RPMI7951 (cell line): ENCODE measurements around the gene GDPD5. TPM values are rescaled to one million over a fixed set of nuclear protein-coding genes. Genes with fewer than 3 reads are reported as not detected.

Experiments used
- DNase-seq: peaks from one replicate; pipeline ENCODE4 v3.0.0-alpha.2; 2012; ENCODE audit warnings: low read depth
- total RNA-seq: library from RNA; depleted of rRNA; stranded (reverse); fragments of >200 nt; shearing (Covaris generic); gene quantifications from 2 replicates; pipeline ENCODE4 v1.2.3, GENCODE V29; 2014

Gene GDPD5
- total RNA-seq, 1 experiment from 2014 or later = 0.84 TPM

GRCh38 chr11:75534259-75535069, 8.7 kb upstream of the GDPD5 start:
- DNase-seq = no peak

- no peak for DNase-seq
Observed at GRCh38 chr11:75533896-75534258, 8.1 kb upstream of the GDPD5 start.

GRCh38 chr11:75532200-75533048, 6.7 kb upstream of the GDPD5 start:
- DNase-seq = peak; percentile 57

GRCh38 chr11:75531325-75531724, 5.6 kb upstream of the GDPD5 start:
- no peak for DNase-seq

GRCh38 chr11:75530577-75530976, 4.8 kb upstream of the GDPD5 start:
- DNase-seq = no peak

GRCh38 chr11:75527938-75528735, 2.4 kb upstream of the GDPD5 start:
- DNase-seq = no peak

- DNase-seq = no peak
Observed at GRCh38 chr11:75527130-75527529, 1.4 kb upstream of the GDPD5 start.

- no peak for DNase-seq
Observed at GRCh38 chr11:75526192-75526541, 426 bp upstream of the GDPD5 start.

- peak; percentile 41 for DNase-seq
Observed at GRCh38 chr11:75524665-75525432, 892 bp downstream of the GDPD5 start.

- DNase-seq = no peak
Observed at GRCh38 chr11:75523811-75524664, 1.7 kb downstream of the GDPD5 start.

GRCh38 chr11:75523189-75523588, 2.6 kb downstream of the GDPD5 start:
- no peak for DNase-seq

GRCh38 chr11:75522286-75523044, 3.3 kb downstream of the GDPD5 start:
- DNase-seq = no peak

- DNase-seq = no peak
Observed at GRCh38 chr11:75520688-75521087, 5.1 kb downstream of the GDPD5 start.

- no peak for DNase-seq
Observed at GRCh38 chr11:75518771-75519653, 6.7 kb downstream of the GDPD5 start.

- no peak for DNase-seq
Observed at GRCh38 chr11:75518204-75518549, 7.6 kb downstream of the GDPD5 start.

- DNase-seq = no peak
Observed at GRCh38 chr11:75516886-75517285, 8.9 kb downstream of the GDPD5 start.

- no peak for DNase-seq
Observed at GRCh38 chr11:75516140-75516539, 9.6 kb downstream of the GDPD5 start.

- no peak for DNase-seq
Observed at GRCh38 chr11:75514596-75514995, 11.1 kb downstream of the GDPD5 start.

GRCh38 chr11:75513250-75513649, 12.5 kb downstream of the GDPD5 start:
- DNase-seq = no peak
